ENCODE data around the gene COL21A1. TPM values are rescaled to one million over a fixed set of nuclear protein-coding genes. Genes with fewer than 3 reads are reported as not detected.

Gene COL21A1
- total and polyA plus RNA-seq, 2 of the 13 experiments (the other 11 are each of a cell fraction or from before 2014, with no cell fraction given): 0.13 TPM; not detected in 1

- FAIRE-seq (no peak), DNase-seq (ENCODE audit: low spot score) (no peak), ATAC-seq (peak; percentile 39; the same call in 2 of the 3 replicates)
- Histone ChIP-seq H3K36me3 (replicated peaks in 1 of 2; ENCODE audit: control insufficient read depth in 1 of 2, insufficient read depth in 2 of 2, low read length in 2 of 2) (no peaks in the 10 kb centered on the region), H3K4me2 (ENCODE audit: low read depth, low read length) (no peak overlapping the region), H2AFZ (ENCODE audit: low read length) (no peak overlapping the region), H3K9me3 (ENCODE audit: low read length) (peaks cover 5% of the 10 kb centered on the region; the same call in 1 of the 2 replicates), H3K9ac (ENCODE audit: insufficient read depth, low read depth, low read length) (no peak overlapping the region), H4K20me1 (ENCODE audit: insufficient read depth, low read length) (no peaks in the 10 kb centered on the region), H3K27me3 (ENCODE audit: control insufficient read depth in 1 of 2, insufficient read depth in 2 of 2, low read length in 2 of 2) (no peaks in the 10 kb centered on the region), H3K79me2 (ENCODE audit: insufficient read depth, low read length) (no peaks in the 10 kb centered on the region), H3K4me3 (replicated peaks in 1 of 3; ENCODE audit: insufficient read depth in 1 of 3, low read depth in 2 of 3, low read length in 3 of 3) (no peak overlapping the region), H3K4me1 (ENCODE audit: insufficient read depth, low read length) (no peaks in the 10 kb centered on the region), H3K27ac (ENCODE audit: extremely low read length, insufficient read depth, low read length) (no peak overlapping the region)
- intact Hi-C loops (cut with micrococcal nuclease; ENCODE audit: unreplicated experiment) (loop anchor here (10.0 kb wide), 1 partner anchor 58 kb away; no protein-coding TSS in a partner anchor), in situ Hi-C loops (cut with HindIII; ENCODE audit: extremely low pct_ligation_motif_present, low pct_unique_long_range_greater_than_20kb) (no loop called here)
- 17% methylated on average over 2 of the region's 2 CpGs for WGBS (ENCODE audit: low lambda C conversion rate)
- ChIA-PET POLR2A (no interaction called here), CTCF (ENCODE audit: low intra/inter-chr PET ratio, low total read pairs) (no interaction called here)
- no TSS peak for BruUV-seq (replicated peaks)
- no peak for TF ChIP-seq ZNF414 (CRISPR knock-in tag; IDR thresholded peaks at IDR 0.05)
- TF ChIP-seq, protein P1, sequence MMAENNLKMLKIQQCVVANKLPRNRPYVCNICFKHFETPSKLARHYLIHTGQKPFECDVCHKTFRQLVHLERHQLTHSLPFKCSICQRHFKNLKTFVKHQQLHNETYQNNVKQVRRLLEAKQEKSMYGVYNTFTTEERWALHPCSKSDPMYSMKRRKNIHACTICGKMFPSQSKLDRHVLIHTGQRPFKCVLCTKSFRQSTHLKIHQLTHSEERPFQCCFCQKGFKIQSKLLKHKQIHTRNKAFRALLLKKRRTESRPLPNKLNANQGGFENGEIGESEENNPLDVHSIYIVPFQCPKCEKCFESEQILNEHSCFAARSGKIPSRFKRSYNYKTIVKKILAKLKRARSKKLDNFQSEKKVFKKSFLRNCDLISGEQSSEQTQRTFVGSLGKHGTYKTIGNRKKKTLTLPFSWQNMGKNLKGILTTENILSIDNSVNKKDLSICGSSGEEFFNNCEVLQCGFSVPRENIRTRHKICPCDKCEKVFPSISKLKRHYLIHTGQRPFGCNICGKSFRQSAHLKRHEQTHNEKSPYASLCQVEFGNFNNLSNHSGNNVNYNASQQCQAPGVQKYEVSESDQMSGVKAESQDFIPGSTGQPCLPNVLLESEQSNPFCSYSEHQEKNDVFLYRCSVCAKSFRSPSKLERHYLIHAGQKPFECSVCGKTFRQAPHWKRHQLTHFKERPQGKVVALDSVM (CRISPR knock-in tag; IDR thresholded peaks at IDR 0.05): no peak
- TF ChIP-seq ZBTB3 (CRISPR knock-in tag; IDR thresholded peaks at IDR 0.05; ENCODE audit: borderline replicate concordance, low read depth): no peak
- TF ChIP-seq MYNN (CRISPR knock-in tag; IDR thresholded peaks at IDR 0.05; ENCODE audit: low read depth): no peak
- TF ChIP-seq SRSF1 (optimal IDR thresholded peaks at IDR 0.05; ENCODE audit: low read depth, low read length): no peak
- no peak for TF ChIP-seq GTF3A (CRISPR knock-in tag; conservative IDR thresholded peaks at IDR 0.05)
- TF ChIP-seq CHD4 (IDR thresholded peaks at IDR 0.05; ENCODE audit: borderline replicate concordance, low read length): no peak
- TF ChIP-seq, protein P2, sequence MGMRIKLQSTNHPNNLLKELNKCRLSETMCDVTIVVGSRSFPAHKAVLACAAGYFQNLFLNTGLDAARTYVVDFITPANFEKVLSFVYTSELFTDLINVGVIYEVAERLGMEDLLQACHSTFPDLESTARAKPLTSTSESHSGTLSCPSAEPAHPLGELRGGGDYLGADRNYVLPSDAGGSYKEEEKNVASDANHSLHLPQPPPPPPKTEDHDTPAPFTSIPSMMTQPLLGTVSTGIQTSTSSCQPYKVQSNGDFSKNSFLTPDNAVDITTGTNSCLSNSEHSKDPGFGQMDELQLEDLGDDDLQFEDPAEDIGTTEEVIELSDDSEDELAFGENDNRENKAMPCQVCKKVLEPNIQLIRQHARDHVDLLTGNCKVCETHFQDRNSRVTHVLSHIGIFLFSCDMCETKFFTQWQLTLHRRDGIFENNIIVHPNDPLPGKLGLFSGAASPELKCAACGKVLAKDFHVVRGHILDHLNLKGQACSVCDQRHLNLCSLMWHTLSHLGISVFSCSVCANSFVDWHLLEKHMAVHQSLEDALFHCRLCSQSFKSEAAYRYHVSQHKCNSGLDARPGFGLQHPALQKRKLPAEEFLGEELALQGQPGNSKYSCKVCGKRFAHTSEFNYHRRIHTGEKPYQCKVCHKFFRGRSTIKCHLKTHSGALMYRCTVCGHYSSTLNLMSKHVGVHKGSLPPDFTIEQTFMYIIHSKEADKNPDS (CRISPR knock-in tag; IDR thresholded peaks at IDR 0.05): no peak
- TF ChIP-seq, protein P3, sequence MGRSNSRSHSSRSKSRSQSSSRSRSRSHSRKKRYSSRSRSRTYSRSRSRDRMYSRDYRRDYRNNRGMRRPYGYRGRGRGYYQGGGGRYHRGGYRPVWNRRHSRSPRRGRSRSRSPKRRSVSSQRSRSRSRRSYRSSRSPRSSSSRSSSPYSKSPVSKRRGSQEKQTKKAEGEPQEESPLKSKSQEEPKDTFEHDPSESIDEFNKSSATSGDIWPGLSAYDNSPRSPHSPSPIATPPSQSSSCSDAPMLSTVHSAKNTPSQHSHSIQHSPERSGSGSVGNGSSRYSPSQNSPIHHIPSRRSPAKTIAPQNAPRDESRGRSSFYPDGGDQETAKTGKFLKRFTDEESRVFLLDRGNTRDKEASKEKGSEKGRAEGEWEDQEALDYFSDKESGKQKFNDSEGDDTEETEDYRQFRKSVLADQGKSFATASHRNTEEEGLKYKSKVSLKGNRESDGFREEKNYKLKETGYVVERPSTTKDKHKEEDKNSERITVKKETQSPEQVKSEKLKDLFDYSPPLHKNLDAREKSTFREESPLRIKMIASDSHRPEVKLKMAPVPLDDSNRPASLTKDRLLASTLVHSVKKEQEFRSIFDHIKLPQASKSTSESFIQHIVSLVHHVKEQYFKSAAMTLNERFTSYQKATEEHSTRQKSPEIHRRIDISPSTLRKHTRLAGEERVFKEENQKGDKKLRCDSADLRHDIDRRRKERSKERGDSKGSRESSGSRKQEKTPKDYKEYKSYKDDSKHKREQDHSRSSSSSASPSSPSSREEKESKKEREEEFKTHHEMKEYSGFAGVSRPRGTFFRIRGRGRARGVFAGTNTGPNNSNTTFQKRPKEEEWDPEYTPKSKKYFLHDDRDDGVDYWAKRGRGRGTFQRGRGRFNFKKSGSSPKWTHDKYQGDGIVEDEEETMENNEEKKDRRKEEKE (IDR thresholded peaks at IDR 0.05): no peak
- TF ChIP-seq, protein P4, sequence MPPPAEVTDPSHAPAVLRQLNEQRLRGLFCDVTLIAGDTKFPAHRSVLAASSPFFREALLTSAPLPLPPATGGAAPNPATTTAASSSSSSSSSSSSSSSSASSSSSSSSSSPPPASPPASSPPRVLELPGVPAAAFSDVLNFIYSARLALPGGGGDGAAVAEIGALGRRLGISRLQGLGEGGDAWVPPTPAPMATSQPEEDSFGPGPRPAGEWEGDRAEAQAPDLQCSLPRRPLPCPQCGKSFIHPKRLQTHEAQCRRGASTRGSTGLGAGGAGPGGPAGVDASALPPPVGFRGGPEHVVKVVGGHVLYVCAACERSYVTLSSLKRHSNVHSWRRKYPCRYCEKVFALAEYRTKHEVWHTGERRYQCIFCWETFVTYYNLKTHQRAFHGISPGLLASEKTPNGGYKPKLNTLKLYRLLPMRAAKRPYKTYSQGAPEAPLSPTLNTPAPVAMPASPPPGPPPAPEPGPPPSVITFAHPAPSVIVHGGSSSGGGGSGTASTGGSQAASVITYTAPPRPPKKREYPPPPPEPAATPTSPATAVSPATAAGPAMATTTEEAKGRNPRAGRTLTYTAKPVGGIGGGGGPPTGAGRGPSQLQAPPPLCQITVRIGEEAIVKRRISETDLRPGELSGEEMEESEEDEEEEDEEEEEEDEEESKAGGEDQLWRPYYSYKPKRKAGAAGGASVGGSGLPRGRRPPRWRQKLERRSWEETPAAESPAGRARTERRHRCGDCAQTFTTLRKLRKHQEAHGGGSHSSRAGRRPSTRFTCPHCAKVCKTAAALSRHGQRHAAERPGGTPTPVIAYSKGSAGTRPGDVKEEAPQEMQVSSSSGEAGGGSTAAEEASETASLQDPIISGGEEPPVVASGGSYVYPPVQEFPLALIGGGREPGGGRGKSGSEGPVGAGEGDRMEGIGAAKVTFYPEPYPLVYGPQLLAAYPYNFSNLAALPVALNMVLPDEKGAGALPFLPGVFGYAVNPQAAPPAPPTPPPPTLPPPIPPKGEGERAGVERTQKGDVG (CRISPR knock-in tag; IDR thresholded peaks at IDR 0.05; ENCODE audit: borderline replicate concordance): no peak
- TF ChIP-seq ZNF619 (CRISPR knock-in tag; IDR thresholded peaks at IDR 0.05): no peak
- TF ChIP-seq FOXC1 (CRISPR knock-in tag; IDR thresholded peaks at IDR 0.05; ENCODE audit: borderline replicate concordance): no peak
Measured at GRCh38 chr6:56096946-56097621, 150.3 kb downstream of the COL21A1 start.

Data from HepG2 (cell line).